ENCODE data around the gene SMG7.

The SMG7 gene

GRCh38 chr1:183512450-183512849 lies 40.2 kb downstream of the SMG7 start:
- no peak for DNase-seq (ENCODE audit: low read depth)

GRCh38 chr1:183514235-183514634 lies 41.9 kb downstream of the SMG7 start:
- DNase-seq (ENCODE audit: low read depth): no peak

GRCh38 chr1:183515002-183515689 lies 42.8 kb downstream of the SMG7 start:
- DNase-seq (ENCODE audit: low read depth): peak; percentile 55

GRCh38 chr1:183516725-183517124 lies 44.4 kb downstream of the SMG7 start:
- no peak for DNase-seq (ENCODE audit: low read depth)

GRCh38 chr1:183517401-183517800 lies 45.1 kb downstream of the SMG7 start:
- no peak for DNase-seq (ENCODE audit: low read depth)

GRCh38 chr1:183520379-183520778 lies 48.1 kb downstream of the SMG7 start:
- no peak for DNase-seq (ENCODE audit: low read depth)

GRCh38 chr1:183522104-183522503 lies 49.8 kb downstream of the SMG7 start:
- no peak for DNase-seq (ENCODE audit: low read depth)

GRCh38 chr1:183528577-183528976 lies 56.3 kb downstream of the SMG7 start:
- DNase-seq (ENCODE audit: low read depth): no peak

- DNase-seq (ENCODE audit: low read depth): no peak
These were observed 61.4 kb downstream of the SMG7 start for GRCh38 chr1:183533617-183534174.

GRCh38 chr1:183537405-183537804 lies 65.1 kb downstream of the SMG7 start:
- DNase-seq (ENCODE audit: low read depth): no peak

- peak; percentile 60 for DNase-seq (ENCODE audit: low read depth)
These were observed 71.4 kb downstream of the SMG7 start for GRCh38 chr1:183543619-183544204.

- no peak for DNase-seq (ENCODE audit: low read depth)
These were observed 72.4 kb downstream of the SMG7 start for GRCh38 chr1:183544598-183545297.

GRCh38 chr1:183546427-183546826 lies 74.1 kb downstream of the SMG7 start:
- no peak for DNase-seq (ENCODE audit: low read depth)

GRCh38 chr1:183548116-183548515 lies 75.8 kb downstream of the SMG7 start:
- no peak for DNase-seq (ENCODE audit: low read depth)

- DNase-seq (ENCODE audit: low read depth): no peak
These were observed 78.6 kb downstream of the SMG7 start for GRCh38 chr1:183550915-183551314.

- DNase-seq (ENCODE audit: low read depth): no peak
These were observed 79.6 kb downstream of the SMG7 start for GRCh38 chr1:183551924-183552323.

GRCh38 chr1:183552441-183552840 lies 80.1 kb downstream of the SMG7 start:
- no peak for DNase-seq (ENCODE audit: low read depth)

GRCh38 chr1:183552891-183553290 lies 80.6 kb downstream of the SMG7 start:
- no peak for DNase-seq (ENCODE audit: low read depth)

- no peak for DNase-seq (ENCODE audit: low read depth)
These were observed 81.0 kb downstream of the SMG7 start for GRCh38 chr1:183553331-183553730.

GRCh38 chr1:183553764-183554163 lies 81.5 kb downstream of the SMG7 start:
- no peak for DNase-seq (ENCODE audit: low read depth)

GRCh38 chr1:183554577-183554976 lies 82.3 kb downstream of the SMG7 start:
- DNase-seq (ENCODE audit: low read depth): no peak

GRCh38 chr1:183559061-183559460 lies 86.8 kb downstream of the SMG7 start:
- DNase-seq (ENCODE audit: low read depth): no peak

GRCh38 chr1:183562701-183563100 lies 90.4 kb downstream of the SMG7 start:
- DNase-seq (ENCODE audit: low read depth): no peak

All from fibroblast of the conjunctiva (primary cell).